Testis (tissue), 3 donors: ENCODE measurements around the gene SHISAL1. TPM values are rescaled to one million over a fixed set of nuclear protein-coding genes. Genes with fewer than 3 reads are reported as not detected.

Source experiments
- DNase-seq: peaks from one replicate; pipeline ENCODE4 v3.0.0-alpha.2; 2019
- H3K27ac ChIP-seq, 2 donors: fragments of 200-600 bp; sonication (generic); one replicate each; pipeline ENCODE4 v1.5.1; 2019
- H3K27me3 ChIP-seq: fragments of 200-600 bp; sonication (generic); one replicate; pipeline ENCODE4 v1.5.1; 2019
- H3K36me3 ChIP-seq: fragments of 200-600 bp; sonication (generic); one replicate; pipeline ENCODE4 v1.5.1; 2017; ENCODE audit warnings: low read depth; ENCODE audit errors: missing control alignments
- H3K4me1 ChIP-seq: fragments of 200-600 bp; sonication (generic); one replicate; pipeline ENCODE4 v1.5.1; 2019
- H3K4me3 ChIP-seq, 2 donors: fragments of 200-600 bp; sonication (generic); one replicate each; pipeline ENCODE4 v1.5.1; 2017 to 2019
- H3K9me3 ChIP-seq: fragments of 200-600 bp; sonication (generic); one replicate; pipeline ENCODE4 v1.5.1; 2017
- CTCF ChIP-seq, 3 experiments: fragments of 450-650 bp in 2 of 3; fragments of 200-600 bp in 1 of 3; sonication (generic) in 1 of 3; IDR thresholded peaks; one replicate each; pipeline ENCODE4 v1.5.1; 2016 to 2019; ENCODE audit warnings: antibody characterized with exemption in 3 of 3, mild to moderate bottlenecking in 2 of 3, moderate library complexity in 1 of 3
- POLR2A ChIP-seq: fragments of 450-650 bp; IDR thresholded peaks from one replicate; pipeline ENCODE4 v1.6.1; 2017; ENCODE audit warnings: antibody characterized with exemption, mild to moderate bottlenecking, moderate library complexity
- WGBS, 2 donors: methylation state at CpG; one replicate each; pipeline ENCODE4 v1.1.5; 2018; 5-methylcytosine and 5-hydroxymethylcytosine counted together
- intact Hi-C: fragments of 100-400 bp; cut with DNase I; formaldehyde crosslinking; loops from one replicate; pipeline ENCODE4 v1.15.1; 2023; ENCODE audit warnings: low total_unique reads
- polyA plus RNA-seq: library from polyadenylated mRNA; stranded (reverse); fragments of 350-450 nt; fragmentation: Illumina TruSeq; extraction: RNeasy Lipid Tissue Mini Kit (QIAGEN cat#74804); gene quantifications from one replicate; pipeline ENCODE4 v1.2.3, GENCODE V29; 2014; ENCODE audit warnings: low read depth, low replicate concordance; ENCODE audit not compliant: insufficient read depth
- total RNA-seq, 2 donors: library from RNA; depleted of rRNA; stranded (reverse); fragments of >200 nt; gene quantifications; one replicate each; pipeline ENCODE4 v1.2.3, GENCODE V29; 2016

SHISAL1 gene
- total and polyA plus RNA-seq, 3 donors from 2014 or later: 3.0 to 3.9 (median 3.1) TPM

GRCh38 chr22:44317123-44317444, 4.3 kb upstream of the SHISAL1 start:
- Histone ChIP-seq H3K27me3 (no peaks in the 10 kb centered on the region), H3K4me3 (no peak overlapping the region), H3K4me1 (no peaks in the 10 kb centered on the region), H3K36me3 (no peaks in the 10 kb centered on the region), H3K9me3 (no peaks in the 10 kb centered on the region), H3K27ac (no peak overlapping the region)
- DNase-seq: no peak
- TF ChIP-seq CTCF (IDR thresholded peaks at IDR 0.05) (no peak), POLR2A (no peak)
- intact Hi-C loops: no loop called here
- 96% methylated on average over 18 of the region's 18 CpGs; no CpG with 5 or more reads in 1 of the 2 donors for WGBS, 2 donors

GRCh38 chr22:44316393-44317122, 3.8 kb upstream of the SHISAL1 start:
- Histone ChIP-seq H3K27me3 (no peaks in the 10 kb centered on the region), H3K9me3 (no peaks in the 10 kb centered on the region), H3K27ac (no peak overlapping the region), H3K4me1 (no peaks in the 10 kb centered on the region), H3K4me3 (no peak overlapping the region), H3K36me3 (no peaks in the 10 kb centered on the region)
- intact Hi-C loops: no loop called here
- no peak for DNase-seq
- 86 to 87% methylated on average over 12 to 13 of the region's 13 CpGs for WGBS, 2 donors
- TF ChIP-seq POLR2A: no peak
- no peak for TF ChIP-seq CTCF (IDR thresholded peaks at IDR 0.05)

- intact Hi-C loops: no loop called here
Observed at GRCh38 chr22:44314425-44315067, 1.8 kb upstream of the SHISAL1 start.

GRCh38 chr22:44313385-44314006, 745 bp upstream of the SHISAL1 start:
- Histone ChIP-seq H3K4me3 (no peak overlapping the region), H3K27ac (no peak overlapping the region), H3K27me3 (no peaks in the 10 kb centered on the region), H3K9me3 (no peaks in the 10 kb centered on the region), H3K4me1 (no peaks in the 10 kb centered on the region), H3K36me3 (no peaks in the 10 kb centered on the region)
- intact Hi-C loops: no loop called here
- TF ChIP-seq POLR2A: no peak
- TF ChIP-seq CTCF (IDR thresholded peaks at IDR 0.05): no peak
- DNase-seq: no peak
- WGBS, 2 donors: 76 to 84% methylated on average over 12 to 16 of the region's 16 CpGs

More at GRCh38 chr22:44314425-44315067, 1.8 kb upstream of the SHISAL1 start:
- no peaks in the 10 kb centered on the region for H3K27me3 ChIP-seq
- TF ChIP-seq POLR2A: no peak
- no peak for TF ChIP-seq CTCF (IDR thresholded peaks at IDR 0.05)
- 84 to 87% methylated on average over 17 of the region's 17 CpGs for WGBS, 2 donors
- no peak overlapping the region for H3K27ac ChIP-seq
- no peaks in the 10 kb centered on the region for H3K9me3 ChIP-seq
- no peak overlapping the region for H3K4me3 ChIP-seq
- no peak for DNase-seq
- H3K4me1 ChIP-seq: no peaks in the 10 kb centered on the region
- no peaks in the 10 kb centered on the region for H3K36me3 ChIP-seq
